ENCODE measurements around the gene PPP2R5D. TPM values are rescaled to one million over a fixed set of nuclear protein-coding genes. Genes with fewer than 3 reads are reported as not detected.
"Not testable (repeated sequence)": the region's sequence is repeated elsewhere in the genome, so short reads cannot be mapped to it uniquely, and the experiment has no call there.

Gene PPP2R5D
- total and polyA plus RNA-seq, 2 donors from 2014 or later, result 21.8 to 22.6 TPM

DNA sequence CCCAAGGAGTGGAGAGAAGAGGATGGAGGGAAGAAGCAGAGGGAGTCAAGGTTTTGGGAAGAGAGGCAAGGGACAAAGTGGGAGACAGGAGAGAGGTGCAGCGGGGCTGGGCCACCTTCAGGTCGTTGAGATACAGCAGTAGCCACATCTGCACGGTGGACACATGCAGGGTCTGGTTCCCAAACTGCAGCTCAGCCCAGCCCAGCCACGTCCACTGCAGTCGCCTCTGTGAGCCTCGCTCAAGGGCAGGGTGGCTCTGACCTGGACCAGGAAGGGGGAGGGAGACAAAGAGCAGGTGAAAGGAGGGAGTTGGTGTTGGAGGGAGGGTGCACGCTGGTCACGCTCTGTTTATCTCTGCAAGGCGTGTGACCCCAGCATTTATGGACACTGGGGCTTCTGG, 54.4 kb downstream of the PPP2R5D start:
- H3K4me3 ChIP-seq (ENCODE audit: low read length in 3 of 3), result no peak overlapping the region
- H3K4me1 ChIP-seq (ENCODE audit: control insufficient read depth in 2 of 3, insufficient read depth in 2 of 3, low read depth in 1 of 3, low read length in 3 of 3), result peaks cover 0 to 2% (median 0%) of the 10 kb centered on the region in 3 donors
- TF ChIP-seq, protein P1, sequence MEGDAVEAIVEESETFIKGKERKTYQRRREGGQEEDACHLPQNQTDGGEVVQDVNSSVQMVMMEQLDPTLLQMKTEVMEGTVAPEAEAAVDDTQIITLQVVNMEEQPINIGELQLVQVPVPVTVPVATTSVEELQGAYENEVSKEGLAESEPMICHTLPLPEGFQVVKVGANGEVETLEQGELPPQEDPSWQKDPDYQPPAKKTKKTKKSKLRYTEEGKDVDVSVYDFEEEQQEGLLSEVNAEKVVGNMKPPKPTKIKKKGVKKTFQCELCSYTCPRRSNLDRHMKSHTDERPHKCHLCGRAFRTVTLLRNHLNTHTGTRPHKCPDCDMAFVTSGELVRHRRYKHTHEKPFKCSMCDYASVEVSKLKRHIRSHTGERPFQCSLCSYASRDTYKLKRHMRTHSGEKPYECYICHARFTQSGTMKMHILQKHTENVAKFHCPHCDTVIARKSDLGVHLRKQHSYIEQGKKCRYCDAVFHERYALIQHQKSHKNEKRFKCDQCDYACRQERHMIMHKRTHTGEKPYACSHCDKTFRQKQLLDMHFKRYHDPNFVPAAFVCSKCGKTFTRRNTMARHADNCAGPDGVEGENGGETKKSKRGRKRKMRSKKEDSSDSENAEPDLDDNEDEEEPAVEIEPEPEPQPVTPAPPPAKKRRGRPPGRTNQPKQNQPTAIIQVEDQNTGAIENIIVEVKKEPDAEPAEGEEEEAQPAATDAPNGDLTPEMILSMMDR (IDR thresholded peaks at IDR 0.05; ENCODE audit: borderline replicate concordance, extremely low read depth, insufficient read depth), result no peak
- intact Hi-C loops (cut with DNase I), result no loop called here
- H3K36me3 ChIP-seq (ENCODE audit: control insufficient read depth in 2 of 3, insufficient read depth in 3 of 3, low read length in 3 of 3), result peaks cover 9 to 30% (median 27%) of the 10 kb centered on the region in 3 donors
- no peaks in the 10 kb centered on the region for H3K9me3 ChIP-seq (ENCODE audit: control insufficient read depth in 2 of 3, insufficient read depth in 1 of 3, low read length in 3 of 3)
- H3K9ac ChIP-seq (ENCODE audit: low read length in 3 of 3), result no peak overlapping the region
- DNase-seq (no peak), FAIRE-seq (no peak)
- no peak overlapping the region for H3K27ac ChIP-seq (ENCODE audit: low read depth in 2 of 2, low read length in 2 of 2)
- H3K27me3 ChIP-seq (ENCODE audit: control insufficient read depth, insufficient read depth, low read length), result no peaks in the 10 kb centered on the region

DNA sequence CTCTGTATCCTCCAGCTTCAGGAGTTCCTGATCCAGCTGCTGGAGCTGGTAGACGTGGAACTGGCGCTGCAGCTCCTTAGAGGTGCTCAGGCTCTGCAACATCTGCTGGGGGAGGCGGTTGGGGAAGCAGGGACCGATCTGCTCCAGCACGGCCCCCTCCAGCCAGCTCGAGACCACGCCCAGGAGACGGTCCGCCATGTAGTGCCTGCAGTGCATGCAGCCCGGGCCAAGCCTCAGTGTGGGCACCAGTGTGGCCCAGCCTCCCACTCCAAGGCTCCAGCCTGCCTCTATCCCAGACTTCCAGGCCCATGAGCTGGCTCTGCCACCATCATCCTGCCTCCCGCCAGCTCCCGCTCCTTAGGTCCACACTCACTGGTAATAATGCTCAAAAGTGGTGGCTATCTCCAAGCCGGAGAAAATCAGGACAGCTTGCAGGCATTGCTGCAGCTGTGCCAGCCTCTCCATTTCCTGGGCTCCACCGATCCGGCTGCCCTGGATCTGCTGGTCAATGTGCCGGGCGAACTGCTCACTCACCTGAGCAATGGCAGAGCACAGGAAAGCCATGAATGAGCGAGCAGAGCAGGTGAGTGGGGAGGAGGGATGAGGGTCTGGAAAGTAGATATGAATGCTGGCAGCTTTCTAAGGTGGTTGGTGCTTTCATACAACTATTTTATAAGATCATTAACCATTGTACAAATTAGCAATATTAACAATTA, 56.3 kb downstream of the PPP2R5D start:
- no peak for FAIRE-seq
- H3K27me3 ChIP-seq (ENCODE audit: control insufficient read depth, insufficient read depth, low read length), result no peaks in the 10 kb centered on the region
- intact Hi-C loops (cut with DNase I), result no loop called here

DNA sequence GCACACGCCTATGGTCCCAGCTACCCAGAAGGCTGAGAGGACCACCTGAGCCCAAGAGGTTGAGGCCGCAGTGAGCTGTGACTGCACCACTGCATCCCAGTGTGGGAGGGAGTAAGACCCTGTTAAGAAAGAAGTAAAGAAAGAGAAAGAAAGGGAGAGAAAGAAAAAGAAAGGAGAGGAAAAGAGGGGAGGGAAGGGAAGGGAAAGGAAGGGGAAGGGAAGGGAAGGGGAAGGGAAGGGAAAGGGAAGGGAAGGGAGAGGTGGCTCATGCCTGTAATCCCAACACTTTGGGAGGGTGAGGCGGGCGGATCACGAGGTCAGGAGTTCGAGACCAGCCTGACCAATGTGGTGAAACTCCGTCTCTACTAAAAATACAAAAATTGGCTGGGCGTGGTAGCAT, 57.1 kb downstream of the PPP2R5D start:
- H3K36me3 ChIP-seq (ENCODE audit: control insufficient read depth in 2 of 3, insufficient read depth in 3 of 3, low read length in 3 of 3), result peaks cover 5 to 40% (median 34%) of the 10 kb centered on the region in 3 donors
- H3K4me1 ChIP-seq (ENCODE audit: control insufficient read depth in 2 of 3, insufficient read depth in 2 of 3, low read depth in 1 of 3, low read length in 3 of 3); H3K27ac ChIP-seq (ENCODE audit: low read depth in 2 of 2, low read length in 2 of 2); H3K4me3 ChIP-seq (ENCODE audit: low read length in 3 of 3); DNase-seq; H3K9me3 ChIP-seq (ENCODE audit: control insufficient read depth in 2 of 3, insufficient read depth in 1 of 3, low read length in 3 of 3); FAIRE-seq; H3K27me3 ChIP-seq (ENCODE audit: control insufficient read depth, insufficient read depth, low read length); intact Hi-C loops (cut with DNase I); H3K9ac ChIP-seq (ENCODE audit: low read length in 3 of 3): not testable (repeated sequence)

More for the DNA sequence above, 56.3 kb downstream of the PPP2R5D start:
- H3K4me3 ChIP-seq (ENCODE audit: low read length in 3 of 3), result no peak overlapping the region
- H3K27ac ChIP-seq (ENCODE audit: low read depth in 2 of 2, low read length in 2 of 2), result no peak overlapping the region
- H3K4me1 ChIP-seq (ENCODE audit: control insufficient read depth in 2 of 3, insufficient read depth in 2 of 3, low read depth in 1 of 3, low read length in 3 of 3), result peaks cover 0 to under 1% (median 0%) of the 10 kb centered on the region in 3 donors
- TF ChIP-seq, protein P1 (IDR thresholded peaks at IDR 0.05; ENCODE audit: borderline replicate concordance, extremely low read depth, insufficient read depth), result no peak
- H3K9ac ChIP-seq (ENCODE audit: low read length in 3 of 3), result no peak overlapping the region
- DNase-seq, result no peak
- no peaks in the 10 kb centered on the region for H3K9me3 ChIP-seq (ENCODE audit: control insufficient read depth in 2 of 3, insufficient read depth in 1 of 3, low read length in 3 of 3)
- H3K36me3 ChIP-seq (ENCODE audit: control insufficient read depth in 2 of 3, insufficient read depth in 3 of 3, low read length in 3 of 3), result peaks cover 5 to 36% (median 31%) of the 10 kb centered on the region in 3 donors

DNA sequence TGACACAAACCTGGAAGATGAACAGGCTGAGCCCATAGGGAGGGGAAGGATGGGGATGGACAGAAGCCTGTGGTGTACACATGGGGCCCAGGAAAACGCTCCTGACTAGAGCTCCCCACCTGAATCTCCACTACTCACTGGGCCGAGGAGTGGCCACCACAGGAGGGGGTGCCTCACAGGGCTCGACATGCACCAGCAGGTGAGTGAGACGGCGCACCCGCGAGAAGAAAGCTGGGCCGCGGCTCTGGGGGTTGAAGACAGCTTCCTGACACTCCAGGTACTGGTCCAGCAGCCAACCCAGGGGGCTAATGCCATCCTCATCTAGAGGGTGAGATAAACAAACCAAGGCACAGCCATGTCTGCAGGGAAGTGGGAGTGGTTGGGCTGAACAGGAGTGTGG, 58.9 kb downstream of the PPP2R5D start:
- Histone ChIP-seq H3K27me3 (ENCODE audit: control insufficient read depth, insufficient read depth, low read length) (no peaks in the 10 kb centered on the region), H3K9ac (ENCODE audit: low read length in 3 of 3) (no peak overlapping the region), H3K9me3 (ENCODE audit: control insufficient read depth in 2 of 3, insufficient read depth in 1 of 3, low read length in 3 of 3) (no peaks in the 10 kb centered on the region), H3K27ac (ENCODE audit: low read depth in 2 of 2, low read length in 2 of 2) (no peak overlapping the region), H3K4me3 (ENCODE audit: low read length in 3 of 3) (no peak overlapping the region), H3K4me1 (ENCODE audit: control insufficient read depth in 2 of 3, insufficient read depth in 2 of 3, low read depth in 1 of 3, low read length in 3 of 3) (no peaks in the 10 kb centered on the region), H3K36me3 (ENCODE audit: control insufficient read depth in 2 of 3, insufficient read depth in 3 of 3, low read length in 3 of 3) (peaks cover 0 to 34% (median 28%) of the 10 kb centered on the region in 3 donors)
- intact Hi-C loops (cut with DNase I), result no loop called here
- DNase-seq, result no peak
- FAIRE-seq, result no peak
- TF ChIP-seq, protein P1 (IDR thresholded peaks at IDR 0.05; ENCODE audit: borderline replicate concordance, extremely low read depth, insufficient read depth), result no peak
